GM19043 (cell line): ENCODE measurements around the gene ANKRD35.

Experiments used
- ATAC-seq: cut with Tn5 transposase; IDR thresholded peaks from one replicate; pipeline ENCODE4 v1.9.1; 2021; ENCODE audit warnings: low read depth; ENCODE audit not compliant: unreplicated experiment

ANKRD35 gene

DNA sequence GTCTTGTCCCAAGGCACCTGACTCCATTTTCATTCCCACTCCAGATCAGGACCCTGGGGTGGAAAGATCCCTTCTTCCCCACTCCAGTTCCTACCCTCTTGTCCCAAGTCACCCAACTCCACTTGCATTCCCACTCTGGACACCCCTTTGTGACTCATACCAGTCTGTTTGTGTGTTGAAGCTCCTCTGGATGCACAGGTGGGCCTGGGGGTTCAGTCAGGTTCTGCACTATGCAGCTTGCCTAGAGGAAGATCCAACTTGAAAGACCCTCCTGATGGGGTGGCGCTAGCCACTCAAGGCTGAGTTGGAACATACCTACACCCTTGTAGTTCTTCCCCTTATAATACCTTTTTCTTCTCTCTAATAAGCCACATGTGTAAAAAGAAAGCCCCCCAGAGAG, 9.8 kb upstream of the ANKRD35 start:
- no peak for ATAC-seq

DNA sequence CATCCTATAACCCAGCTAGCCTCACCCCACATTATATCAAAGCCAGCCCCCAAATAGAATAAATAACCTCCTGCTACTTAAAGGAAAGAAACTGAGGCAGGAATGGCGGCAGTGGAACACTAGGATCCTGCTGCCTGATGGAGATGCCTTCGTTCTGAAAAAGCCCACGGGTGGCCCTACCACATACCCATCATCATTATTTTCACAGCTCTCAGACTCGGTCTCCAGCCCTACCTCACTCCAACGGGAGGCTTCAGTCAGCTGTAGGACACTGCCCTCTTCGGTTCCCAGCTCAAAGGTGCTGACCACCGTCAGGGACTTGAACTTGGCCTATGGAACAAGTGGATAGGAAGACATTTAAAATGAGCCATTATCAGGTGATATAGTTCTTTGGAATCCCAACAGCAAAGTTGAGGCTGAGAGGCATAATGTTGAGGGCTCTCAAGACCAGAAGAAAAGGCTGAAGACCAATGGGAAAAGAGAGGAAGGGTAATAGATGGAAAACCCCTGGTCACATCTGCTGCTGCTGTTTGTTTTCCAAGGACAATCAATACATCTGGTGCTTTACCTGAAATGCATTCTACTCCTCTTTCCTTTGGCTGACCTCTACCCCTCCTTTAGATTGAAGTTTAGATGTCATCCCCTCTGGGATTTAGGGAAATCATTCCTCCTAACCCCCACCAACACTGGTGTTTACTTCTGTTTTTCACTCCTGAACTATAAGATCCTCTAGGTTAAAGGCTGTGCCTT, 7.8 kb upstream of the ANKRD35 start:
- ATAC-seq, result no peak

GRCh38 chr1:145892486-145893087, 6.9 kb upstream of the ANKRD35 start:
- ATAC-seq, result no peak

GRCh38 chr1:145891587-145892485, 6.2 kb upstream of the ANKRD35 start:
- ATAC-seq, result no peak

DNA sequence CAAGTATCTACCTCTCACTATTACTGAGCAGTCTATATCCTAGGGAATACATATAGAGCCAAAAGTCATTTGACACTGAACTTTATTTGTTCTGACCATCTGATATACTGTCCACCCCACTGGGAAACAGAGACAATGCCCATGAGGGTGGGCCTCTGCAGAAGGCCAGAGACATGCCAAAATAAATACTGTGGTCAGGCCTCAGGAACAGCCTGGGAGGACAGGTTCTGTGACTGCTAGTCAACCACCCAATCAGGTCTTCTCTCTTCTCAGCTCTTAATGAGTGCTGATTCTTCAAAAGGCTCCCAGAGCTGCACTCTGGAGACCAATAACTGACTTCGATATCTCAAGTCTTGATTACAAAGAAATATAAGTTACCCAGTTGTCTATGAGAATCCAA, 5.5 kb upstream of the ANKRD35 start:
- ATAC-seq, result no peak

DNA sequence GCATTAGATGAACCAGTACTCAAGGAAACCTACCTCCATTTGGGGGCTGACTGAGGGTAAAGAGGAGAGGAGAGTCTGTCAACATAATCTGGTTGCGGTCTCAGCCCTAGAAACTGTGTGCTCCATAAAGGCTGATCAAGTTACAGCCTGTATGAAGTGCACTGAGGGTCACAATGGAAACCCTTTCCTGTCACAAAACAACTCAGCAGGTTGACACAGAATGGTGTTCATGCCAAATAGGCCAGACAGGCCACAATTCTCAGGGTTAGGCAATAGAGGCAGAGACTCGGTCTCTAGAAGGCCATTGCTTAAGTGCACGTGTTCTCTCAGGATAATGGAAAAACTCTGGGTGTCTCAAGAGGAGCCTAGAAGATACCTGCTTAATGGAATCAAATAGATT, 4.1 kb upstream of the ANKRD35 start:
- no peak for ATAC-seq

- ATAC-seq, result no peak
Observed at GRCh38 chr1:145887631-145888030, 2.0 kb upstream of the ANKRD35 start.

DNA sequence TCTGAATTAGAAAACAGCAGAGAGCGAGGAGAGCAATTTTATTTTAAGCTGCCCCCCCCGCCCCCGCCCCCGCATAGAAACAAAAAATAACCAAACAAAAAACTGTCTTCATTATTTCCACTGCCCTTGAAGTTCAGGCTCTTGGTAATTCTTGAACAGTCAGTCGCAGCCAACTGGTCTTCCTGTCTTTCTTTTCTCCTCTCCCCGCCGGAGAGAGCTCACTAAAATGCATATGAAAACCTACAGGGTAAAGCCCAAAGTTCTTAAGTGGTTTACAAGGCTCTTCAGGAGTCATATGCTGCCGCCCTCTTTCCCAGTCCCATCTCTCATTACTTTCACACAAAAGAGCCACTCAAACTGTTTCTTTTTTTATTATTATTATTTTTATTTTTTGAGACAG, 1.1 kb upstream of the ANKRD35 start:
- ATAC-seq, result no peak

DNA sequence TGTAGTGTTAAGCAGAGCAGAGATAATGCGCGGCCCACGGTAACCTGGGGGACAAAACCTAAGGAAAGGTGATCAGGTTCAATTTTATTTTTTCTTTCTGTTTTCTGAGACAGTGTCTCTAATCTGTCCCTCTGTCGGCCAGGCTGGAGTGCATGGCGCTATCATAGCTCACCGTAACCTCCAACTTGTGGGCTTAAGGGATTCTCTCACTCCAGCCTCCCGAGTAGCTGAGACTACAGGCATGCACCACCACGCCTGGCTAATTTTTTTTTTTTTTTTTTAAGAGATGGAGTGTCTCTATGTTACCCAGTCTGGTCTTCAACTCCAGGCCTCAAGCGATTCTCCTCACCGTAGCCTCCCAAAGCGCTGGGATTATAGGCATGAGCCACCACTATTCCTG, 724 bp upstream of the ANKRD35 start:
- ATAC-seq, result no peak

GRCh38 chr1:145884675-145885074, 991 bp downstream of the ANKRD35 start:
- ATAC-seq, result no peak

GRCh38 chr1:145879775-145880174, 5.9 kb downstream of the ANKRD35 start:
- ATAC-seq, result no peak

DNA sequence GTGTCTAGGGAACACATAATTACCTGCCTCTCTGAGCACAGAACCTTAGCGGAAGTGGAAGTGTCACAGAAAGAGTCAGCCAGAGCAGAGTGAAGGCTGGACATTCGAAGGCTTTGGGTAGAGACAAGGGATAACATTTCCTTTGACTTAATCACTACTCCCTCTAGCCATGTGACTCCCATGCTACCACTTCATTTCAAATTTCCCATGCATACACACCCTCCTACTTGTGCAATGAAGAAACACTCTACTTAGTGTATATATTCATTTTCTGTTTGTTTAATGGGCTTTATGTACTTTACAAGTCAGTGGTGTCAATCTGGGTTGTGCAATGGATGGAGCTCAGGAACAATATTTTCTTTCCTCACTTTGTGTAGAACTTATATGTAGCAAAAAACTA, 6.9 kb downstream of the ANKRD35 start:
- no peak for ATAC-seq

GRCh38 chr1:145877923-145878486, 7.7 kb downstream of the ANKRD35 start:
- no peak for ATAC-seq

DNA sequence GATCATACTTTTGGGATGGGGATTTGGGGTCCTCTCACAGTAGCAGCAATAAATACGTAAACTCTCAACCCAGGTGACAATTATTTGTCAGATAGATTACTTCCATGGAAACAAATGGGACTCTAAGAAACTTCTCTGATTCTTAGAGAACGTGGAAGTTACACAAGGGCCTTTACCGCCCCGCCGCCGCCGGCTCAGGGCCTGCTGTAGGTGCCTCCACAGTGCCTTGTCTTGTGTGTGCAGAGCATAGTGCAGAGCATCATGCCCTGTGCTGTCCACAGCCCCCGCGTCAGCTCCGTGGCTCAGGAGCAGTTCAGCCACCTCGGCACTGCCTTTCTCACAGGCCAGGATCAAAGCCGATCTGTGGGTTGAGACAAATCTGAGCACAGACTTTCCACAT, 11.0 kb downstream of the ANKRD35 start:
- no peak for ATAC-seq

GRCh38 chr1:145871994-145872924, 13.4 kb downstream of the ANKRD35 start:
- ATAC-seq, result no peak

- no peak for ATAC-seq
Observed at GRCh38 chr1:145868232-145868631, 17.4 kb downstream of the ANKRD35 start.

DNA sequence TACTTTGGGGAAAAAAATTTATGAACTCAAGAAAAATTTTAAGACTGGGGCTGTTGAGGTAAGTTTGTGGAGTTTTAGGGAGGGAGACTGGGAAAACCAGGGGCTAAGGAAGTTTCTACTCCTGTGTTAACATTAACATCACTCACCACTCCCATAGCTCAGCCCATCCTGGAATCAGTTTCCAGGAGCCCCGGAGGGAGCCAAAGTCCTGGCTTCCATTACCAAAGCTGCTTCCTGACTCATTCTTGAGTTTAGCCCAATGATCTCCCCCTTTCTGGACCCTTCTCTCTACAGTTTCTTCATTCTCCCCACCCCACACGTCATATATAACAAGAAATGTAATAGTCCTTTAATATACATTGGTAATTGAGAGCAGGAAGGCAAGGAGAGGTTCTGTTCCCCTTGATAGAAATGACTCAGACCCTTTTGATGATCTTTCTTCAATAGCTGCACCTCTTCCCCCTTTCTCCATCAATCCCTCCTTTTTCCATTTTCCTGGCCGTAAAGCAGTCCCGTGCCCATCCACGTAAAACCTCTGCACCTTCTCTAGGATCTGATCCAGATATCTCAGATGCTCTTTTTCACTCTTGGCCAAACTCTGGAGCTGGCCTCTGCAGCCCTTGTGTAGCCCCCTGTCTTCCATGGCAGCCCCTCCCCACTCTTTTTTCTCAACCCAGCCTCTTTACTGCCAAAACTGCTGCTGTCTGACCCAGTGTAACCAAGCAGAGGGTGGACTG, 22.2 kb downstream of the ANKRD35 start:
- ATAC-seq, result no peak

DNA sequence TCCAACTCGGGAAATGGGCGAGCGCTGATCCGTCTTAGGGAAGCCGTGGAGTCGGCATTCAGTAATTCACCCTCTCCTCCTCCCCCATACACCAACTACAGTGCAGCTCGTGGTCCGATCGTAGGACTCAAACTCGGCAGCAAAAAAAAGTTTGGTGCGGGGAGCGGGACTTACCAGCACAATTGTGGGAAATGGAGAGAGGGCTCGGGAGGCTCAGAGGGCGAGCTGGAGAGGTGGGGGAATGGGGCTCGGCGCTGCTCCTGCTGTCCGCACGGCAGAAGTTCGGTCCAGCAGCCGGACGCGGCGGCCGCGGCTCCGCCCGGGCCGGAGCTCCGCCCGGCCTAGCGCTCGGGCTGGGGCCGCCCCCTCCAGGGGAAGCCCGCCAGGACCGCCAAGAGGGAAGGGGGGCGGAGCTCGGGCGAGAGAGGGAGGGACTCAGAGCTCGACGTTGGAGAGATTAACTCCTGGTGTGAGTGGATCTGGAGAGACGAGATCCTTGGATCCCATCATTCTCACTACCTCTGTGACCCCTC, 26.1 kb downstream of the ANKRD35 start:
- peak; percentile 70 for ATAC-seq

GRCh38 chr1:145858901-145859490, 26.7 kb downstream of the ANKRD35 start, which contains the start of gene PIAS3:
PIAS3 (minus strand) TSS chr1:145859081; CDS start chr1:145858990, 91 bp downstream.
- ATAC-seq, result peak; percentile 81
